HG03066 (cell line): Measurements from ENCODE around the gene PTPA.
A peak's percentile ranks its signal among the peaks of the same experiment; 100 is the strongest.

Experiments used
- ATAC-seq: cut with Tn5 transposase; IDR thresholded peaks from one replicate; pipeline ENCODE4 v1.9.1; 2021; ENCODE audit warnings: low read depth; ENCODE audit not compliant: unreplicated experiment

The PTPA gene

DNA sequence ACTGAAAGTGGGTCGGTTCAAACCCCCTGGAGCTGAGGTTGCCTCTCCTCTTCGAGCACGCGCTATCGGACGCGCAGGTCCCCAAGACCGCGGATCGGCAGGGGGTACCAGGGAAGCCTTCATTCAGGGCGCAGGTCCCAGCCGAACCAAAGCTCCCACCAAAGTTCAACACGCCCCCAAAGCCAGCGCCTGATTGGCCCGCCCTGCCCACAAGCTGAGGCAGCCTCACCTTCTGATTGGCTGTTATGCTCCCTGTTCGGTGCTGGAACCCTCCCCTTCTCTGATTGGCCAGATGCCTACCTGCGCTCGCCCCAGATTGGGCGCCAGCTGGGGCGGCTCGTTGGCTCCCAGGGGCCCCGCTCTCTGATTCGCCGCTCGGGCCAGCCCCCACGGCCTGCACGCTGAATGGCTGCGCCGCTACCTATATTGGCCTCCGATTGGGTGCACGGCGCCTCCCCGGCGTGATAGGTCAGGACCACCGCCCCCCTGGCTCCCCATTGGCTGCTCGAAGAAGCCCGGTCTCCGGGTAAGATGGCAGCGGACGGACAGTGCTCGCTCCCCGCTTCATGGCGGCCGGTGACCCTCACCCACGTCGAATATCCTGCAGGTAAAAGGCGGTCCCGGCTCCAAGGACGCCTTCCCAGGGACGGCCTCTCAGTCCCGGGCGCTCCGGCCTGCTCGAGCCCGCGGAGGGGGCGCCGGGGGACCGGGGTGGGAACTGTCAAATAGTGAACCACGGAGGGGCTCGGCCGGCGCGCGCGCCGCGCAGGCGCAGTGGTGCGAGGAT, 30.4 kb upstream of the PTPA start, which contains the start of gene DOLPP1:
DOLPP1 (plus strand) TSS at position 511 of the 787 bp plus-strand sequence; CDS start at position 532, 21 bp downstream.
- peak; percentile 91 for ATAC-seq

DNA sequence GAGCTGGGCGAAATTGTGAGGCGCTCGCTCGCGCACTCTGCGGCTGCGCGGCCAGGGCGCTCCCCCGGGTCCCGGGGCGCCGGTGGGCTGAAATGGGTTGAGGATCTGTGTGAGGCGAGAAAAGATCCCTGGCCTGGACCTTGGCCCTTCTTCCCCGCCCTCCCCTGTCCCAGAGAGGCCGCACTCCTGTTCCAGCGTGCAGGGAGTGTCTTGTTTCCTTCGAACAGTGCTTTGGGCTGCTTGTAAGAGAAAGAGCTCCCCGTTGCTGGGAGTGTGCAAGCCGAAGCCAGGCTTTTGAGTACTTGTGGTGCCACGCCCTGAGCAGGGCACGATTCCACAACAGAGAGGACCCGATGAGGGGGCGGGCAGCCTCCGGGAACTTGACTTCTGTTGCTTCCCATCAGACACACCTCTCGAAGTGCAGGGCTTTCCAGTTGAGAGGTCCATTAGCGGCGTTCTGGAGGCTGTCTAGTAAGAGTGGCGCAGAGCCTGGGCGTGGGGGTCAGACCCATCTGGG, 29.8 kb upstream of the PTPA start:
- no peak for ATAC-seq

DNA sequence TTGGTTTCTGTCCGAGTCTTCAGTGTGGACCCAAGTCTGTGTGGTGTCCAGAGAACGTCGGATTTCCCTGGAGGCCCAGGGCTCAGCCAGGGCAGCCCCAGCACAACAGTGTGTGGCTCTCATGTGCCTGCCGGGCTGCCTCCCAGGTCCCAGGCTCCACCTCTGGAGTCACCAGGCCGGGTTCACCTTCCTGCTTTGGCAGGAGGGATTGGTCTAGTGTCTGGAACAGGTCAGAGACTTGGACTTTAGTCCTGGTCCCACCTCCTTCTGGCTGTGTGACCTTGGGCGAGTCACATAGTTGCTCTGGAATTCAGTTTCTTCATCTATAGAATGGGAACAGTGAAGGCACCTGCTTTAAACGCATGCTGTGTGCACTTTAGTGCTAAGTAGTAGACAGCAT, 27.1 kb upstream of the PTPA start:
- no peak for ATAC-seq

DNA sequence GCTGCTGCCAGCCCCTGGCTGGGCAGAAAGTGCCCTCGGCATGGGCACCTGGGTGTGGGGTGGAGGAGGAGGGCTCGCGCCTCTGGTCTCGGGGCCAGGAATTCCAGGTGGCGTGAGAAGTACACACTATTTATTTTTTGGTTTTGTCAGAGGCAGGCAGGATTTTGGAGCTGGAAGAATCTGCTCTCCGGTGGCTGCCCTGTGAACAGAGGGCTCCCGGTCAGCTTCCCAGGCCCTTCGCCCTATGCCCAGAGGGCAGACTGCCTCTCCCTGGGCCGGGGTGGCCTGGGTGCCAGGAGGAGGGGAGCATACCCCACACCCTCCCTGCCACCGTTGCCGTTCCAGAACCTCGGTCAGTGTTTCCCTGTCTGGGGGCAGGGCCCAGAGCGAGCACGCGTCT, 22.0 kb upstream of the PTPA start:
- no peak for ATAC-seq

DNA sequence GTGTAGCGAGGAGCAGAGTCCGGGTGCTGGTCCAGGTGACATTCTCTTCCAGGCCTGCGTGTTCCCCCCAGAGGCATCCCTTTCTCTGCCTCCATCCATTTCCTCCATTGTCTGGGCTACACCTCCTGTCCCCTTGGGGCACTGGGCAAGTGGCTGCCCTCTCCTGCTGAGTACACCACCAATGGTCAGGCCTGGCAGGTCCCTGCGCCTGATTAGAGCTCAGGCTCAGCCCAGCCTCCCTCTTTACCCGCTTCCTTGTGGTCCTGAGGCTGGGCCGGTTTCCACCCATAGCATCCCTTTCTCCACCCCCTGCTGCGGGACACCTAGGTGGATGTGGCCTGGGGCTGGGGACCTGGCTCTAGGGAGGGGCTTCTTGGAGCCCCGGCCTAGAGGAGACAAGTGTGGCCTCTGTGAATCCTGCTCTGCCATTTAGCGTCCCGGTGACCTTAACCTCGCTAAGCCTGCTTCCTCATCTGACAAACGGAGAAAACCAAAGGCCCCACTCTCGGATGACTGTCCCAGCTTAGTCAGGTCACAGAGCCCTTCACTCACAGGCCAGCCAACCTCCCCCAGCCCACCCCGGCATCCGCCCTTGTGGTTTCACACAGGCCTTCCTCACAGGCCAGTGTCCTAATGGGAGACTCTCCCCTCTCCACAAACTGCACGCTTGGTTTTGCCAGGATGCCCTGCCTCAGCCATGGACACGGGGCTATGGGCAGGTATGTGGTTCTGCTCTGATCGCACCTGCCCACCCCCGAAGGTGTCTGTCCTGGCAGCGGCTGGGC, 17.4 kb upstream of the PTPA start:
- no peak for ATAC-seq

DNA sequence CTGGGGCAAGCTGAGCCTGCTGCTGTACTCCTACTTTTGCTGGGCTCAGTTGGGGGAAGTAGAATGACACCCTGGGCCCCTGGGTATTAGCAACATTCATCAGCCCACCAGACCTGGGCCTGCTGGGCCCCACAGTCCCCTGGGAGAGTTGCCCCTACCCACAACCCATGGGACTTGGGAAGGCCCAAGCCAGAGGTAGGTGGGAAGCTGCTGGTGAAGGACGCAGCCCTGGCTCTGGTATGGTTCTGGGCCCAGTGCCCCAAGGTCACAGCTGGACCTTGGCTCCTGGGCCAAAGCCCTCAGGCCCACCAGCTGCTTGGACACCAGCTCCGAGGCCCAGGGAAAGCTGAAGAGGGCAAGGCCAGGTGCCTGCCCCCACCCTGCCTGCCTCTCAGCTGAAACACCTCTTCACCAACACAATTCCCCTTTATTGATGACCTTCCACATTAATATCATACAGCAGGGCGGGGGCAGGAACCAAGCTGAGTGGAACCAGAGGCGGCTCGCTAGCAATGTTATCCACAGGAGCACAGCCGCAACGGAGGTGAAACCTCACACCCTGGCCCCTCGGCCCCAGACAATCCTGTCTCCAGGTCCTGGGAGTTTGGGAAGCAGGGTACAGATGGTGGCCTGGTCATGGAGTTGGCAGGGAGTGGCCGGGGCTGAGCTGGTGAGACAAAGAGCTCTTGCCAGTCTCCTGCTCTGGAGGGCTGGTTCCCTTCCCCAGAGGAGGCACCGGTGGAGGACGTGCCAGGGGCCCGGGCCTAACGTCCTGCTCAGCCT, 16.6 kb upstream of the PTPA start:
- no peak for ATAC-seq

DNA sequence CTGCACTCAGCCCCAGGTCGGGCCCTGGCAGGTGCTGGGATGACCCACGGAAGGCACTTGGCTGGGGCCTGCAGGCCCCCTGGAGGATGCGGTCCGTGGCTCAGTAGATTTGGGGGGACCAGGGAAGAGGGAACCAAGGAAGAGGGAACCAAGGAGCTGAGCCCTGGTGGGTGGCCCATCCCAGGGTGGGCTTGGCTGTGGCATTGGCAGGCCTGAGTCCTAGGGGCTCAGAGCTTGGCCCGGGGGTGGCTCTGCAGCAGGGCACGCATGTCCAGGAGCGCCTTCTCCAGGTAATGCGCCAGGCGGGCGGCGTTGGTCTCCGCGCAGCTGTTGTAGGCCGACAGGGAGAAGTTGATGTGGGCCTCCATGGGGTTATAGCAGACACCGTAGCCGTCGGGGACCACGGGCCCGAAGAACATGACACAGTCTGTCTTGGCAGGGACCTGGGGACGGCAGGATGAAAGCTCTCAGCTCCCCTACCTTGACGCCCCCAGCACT, 16.0 kb upstream of the PTPA start:
- no peak for ATAC-seq

DNA sequence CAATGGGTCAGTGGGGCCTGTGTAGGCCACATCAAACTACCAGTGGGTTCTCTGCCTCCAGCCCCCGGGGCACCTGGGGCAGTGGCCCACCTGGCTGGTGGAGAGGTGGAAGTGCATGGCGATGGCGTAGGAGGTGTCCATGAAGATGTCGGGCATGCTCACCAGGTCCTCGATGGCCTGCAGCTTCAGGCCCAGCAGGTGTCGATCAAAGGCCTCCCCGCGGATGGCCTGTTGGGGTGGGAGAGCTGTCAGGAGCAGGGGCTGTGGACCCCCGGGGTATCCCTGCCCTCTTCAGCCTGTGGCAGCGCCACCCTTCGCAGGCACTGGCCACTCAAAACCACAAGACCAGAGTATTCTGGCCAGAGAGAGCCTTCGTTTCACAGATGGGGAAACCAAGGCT, 15.3 kb upstream of the PTPA start:
- no peak for ATAC-seq

DNA sequence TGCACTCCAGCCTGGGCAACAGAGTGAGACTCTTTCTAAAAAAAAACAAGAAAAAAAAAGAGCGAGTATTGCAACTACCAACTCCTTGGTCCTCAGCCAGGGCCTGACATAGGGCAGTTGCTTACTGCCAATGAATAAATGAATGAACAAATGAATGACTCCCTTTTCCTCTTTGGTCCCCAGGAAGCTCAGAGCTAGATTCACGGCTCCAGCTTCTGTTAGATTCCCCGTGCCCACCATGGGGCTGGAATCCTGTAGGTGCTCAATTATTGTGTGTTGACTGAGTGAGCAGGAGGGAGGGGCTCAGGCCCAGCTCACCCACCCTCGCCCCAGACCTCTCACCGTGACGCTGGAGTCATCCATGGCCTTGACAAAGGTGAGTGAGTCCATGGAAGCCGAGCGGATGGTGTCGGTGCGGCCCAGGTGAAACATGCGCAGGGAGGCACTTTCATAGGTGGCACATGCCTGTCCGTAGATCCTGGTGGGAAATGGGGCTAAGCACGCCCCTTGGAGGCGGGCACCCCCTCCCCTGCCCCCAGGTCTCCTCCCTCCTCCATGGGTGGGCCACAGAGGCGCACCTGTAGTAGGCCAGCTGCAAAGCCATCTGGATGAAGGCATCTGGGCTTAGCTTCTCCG, 13.4 kb upstream of the PTPA start:
- no peak for ATAC-seq

DNA sequence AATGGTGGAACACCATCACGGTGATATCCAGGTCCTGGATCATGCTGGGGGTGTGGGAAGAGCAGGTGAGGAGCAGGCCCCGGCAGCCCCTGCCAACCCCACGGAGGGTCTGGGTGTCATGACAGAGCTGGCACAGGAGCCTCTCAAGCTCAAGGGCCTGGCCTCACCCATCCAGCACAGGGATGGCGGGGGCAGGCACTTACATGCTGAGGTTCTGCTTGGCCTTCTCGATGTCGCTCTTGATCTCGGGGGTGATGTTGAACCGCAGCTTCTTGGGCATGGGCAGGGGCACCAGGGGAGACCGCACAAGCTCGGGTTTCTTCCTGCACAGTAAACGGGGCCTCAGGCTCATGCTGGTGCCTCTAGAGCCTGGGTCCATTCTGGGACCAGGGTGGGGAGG, 12.9 kb upstream of the PTPA start:
- ATAC-seq = no peak

DNA sequence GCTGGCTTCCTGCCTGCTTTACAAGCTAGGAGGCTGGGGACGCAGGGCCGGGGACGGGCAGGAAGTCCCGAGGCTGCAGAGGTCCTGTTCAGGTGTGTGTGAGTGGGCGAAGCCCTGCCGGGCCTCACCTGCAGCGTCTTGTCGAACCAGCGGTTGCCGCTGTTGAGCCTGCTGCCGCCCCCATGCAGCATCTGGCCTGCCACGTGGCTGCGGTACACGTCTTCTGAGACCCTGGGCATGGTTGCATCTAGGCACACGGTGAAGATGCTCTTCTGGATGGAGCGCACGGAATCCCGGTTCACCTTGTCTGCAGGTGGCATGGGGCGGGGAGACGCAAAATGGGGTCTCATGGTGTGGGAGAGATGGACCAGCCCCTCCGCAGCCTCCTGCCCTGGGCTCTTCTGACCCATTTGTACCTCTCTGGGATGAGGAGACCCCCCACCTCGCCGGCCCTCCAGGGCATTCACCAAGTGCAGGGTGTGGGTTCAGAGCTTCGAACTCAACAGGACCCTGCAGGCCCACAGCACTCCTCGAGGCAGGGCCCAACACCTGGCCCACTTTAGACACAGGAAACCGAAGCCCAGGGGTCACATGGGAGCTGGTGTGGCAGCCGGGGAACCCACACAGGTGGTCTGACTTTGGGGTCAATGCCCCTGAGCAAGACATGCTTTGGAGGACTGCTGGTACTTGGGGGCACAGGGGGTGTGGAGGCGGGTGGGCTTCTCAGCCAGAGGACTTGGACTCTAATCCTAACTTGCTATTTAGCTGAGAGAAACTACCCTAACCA, 10.6 kb upstream of the PTPA start:
- no peak for ATAC-seq

DNA sequence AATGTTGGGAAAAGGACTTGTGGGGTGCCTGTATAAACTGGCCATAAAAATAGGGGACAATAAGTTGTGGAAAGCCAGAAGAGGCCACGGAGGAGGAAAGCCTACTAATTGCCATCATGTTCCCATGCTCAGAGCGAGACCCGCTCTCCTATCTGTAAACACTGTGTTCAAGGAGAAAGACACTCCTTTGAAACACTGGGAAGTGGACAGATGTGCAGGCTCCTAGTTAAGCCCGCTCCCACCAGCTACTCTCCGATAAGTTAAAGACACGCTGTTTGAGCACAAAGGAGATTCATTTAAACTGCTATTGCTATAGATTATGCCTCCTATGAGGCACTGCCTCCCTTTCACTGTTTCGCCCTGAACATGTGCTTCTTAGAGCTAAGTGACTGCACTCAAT, 9.9 kb upstream of the PTPA start:
- no peak for ATAC-seq

DNA sequence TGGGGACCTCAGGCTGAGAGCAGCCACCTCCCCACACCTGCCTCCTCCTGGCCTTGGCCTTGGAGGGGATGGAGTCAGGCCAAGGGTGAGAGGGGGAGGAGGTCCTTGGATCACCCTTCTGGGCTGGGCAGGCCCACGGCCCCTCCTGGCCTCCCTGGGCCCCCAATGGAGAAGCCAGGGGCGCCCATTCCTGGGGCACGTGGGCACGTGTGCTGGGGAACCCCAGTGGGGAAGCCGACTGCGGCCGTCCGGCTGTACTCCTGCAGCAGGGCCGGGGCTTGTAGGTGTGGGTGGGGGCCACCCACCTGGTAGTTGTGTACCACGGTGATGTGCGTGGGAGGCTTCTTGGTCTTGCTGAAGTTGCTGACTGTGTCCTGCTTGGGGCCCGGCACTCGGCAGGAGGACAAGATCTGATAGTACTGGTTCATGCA, 9.1 kb upstream of the PTPA start:
- ATAC-seq = no peak

DNA sequence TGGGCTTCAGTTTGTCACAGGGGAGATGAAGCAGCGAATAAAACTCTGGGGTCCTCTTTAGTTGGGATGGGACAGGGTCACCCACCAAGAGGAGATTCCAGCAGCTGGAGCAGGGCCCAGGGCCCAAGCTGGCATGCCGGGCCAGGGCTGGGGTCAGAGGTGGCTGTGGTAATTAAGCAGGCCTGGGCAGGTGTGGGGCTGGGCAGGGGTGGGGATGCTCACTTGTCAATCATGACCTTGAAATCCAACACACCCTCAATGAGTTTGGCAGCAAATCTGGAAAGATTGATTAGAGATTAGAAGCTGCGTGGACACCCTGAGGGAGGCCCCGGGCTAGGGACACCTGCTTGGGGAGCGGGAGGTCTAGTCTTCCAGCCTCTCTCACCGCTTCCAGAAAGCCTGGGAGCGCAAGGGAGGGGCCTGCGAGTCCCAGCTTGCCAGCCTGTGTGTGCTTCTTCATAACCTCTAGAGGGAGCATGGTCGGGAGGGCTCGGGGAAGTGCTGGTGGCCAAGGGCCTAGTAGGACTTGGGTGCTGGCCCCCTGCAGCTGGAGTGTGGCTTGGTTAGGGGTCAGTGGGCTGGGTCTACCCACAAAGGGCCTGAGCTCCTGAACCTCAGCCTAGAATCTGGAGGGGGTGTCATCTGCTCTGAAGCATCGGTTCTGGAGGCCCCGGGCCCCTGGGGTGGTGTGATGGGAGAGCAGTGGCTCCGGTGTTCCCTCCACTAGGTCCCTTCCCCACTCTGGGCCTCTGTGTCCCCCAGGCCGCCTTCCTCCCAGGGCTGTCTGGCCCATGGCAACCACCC, 8.2 kb upstream of the PTPA start:
- ATAC-seq = no peak

DNA sequence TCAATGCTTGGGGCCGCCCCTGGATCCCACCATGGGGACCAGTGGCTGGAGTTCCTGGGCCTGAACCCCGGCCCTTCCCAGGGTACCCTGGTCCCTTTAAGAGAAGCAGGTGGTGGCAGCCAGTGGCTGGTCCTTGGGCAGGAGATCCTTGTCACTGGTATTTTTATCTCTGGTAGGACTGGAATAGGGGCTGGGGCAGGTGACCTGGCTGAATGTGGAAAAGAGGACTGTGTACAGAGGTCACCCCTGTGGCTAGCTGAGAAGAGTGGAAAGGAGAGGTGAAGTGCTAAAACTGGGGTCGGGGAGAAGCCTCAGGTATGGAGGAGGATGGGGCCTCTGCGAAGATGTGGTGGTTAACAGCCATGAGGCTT, 7.6 kb upstream of the PTPA start:
- no peak for ATAC-seq

DNA sequence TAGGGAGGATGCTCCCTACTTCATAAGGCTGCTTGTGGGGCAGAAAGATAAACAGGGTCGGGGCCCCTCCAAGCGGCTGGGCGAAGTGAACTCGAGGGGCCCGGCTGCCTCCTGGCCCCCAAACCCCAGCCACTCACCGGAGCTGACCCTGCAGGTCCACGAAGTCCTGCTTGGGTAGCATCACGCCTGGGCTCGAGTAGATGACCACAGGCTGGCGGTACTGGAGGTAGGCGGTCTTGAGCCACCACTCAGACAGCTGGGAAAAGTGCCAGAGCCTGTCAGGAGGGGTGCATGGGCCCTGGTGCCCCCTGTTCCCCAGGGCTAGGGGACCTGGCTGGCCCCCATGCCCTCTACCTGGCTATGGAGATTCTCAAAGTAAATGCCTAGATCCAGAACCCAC, 7.2 kb upstream of the PTPA start:
- no peak for ATAC-seq

DNA sequence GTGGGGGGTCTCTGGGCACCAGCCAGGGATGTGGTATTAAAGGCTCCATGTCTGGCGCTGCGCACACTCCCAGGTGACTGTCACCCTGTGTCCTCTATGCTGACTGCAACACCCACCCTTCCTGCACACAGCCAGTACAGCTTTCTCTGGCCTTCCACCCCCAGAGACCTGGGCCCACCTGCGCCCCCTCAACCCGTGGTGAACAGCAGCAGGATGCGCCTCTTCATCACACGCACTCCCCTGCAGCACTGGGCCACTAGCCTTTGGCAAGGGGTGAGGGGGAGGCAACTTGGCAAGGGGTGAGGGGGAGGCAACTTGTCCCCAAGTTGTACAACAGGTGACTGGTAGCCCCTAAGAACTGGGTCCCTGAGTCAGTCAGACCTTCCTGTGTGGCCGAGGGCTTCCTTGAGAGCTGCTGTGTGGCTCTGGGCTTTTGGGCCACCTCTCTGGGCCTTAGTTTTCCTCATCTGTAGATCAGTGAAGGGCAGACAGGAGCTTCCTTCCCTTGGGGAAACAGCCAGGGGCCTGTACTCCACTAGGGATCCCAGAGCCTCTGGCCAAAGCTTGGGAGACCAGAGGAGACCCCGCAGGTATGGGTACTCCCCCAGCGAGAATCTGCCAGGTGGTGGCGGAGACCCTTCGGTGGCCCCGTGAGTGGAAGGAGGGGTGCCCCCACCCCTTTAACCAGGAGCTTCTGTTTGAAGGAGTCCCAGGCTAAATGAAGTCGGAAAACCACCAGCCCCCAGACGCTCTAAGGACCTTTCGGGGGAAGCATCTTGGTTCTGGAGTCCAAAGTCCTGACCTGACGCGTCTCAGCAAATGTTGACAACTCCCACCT, 5.1 kb upstream of the PTPA start:
- ATAC-seq = no peak

DNA sequence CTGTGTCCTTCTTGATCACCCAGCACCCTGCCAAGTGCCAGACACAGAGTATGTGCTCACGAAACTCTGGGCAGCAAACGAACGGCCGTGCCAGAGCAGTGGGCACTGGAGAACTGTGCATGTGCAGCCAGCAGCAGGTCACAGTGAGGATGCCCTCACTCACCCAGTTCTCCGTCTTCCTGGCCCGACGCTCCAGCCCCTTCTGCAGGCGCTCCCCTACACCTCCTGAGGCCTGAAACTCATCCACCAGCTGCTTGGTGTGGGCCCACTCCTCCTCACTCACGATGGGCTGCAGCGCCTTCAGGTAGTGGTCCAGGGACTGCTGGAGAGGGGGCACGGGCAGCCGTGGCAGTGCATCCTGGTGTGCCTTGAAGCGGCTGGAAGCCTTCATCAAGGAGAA, 3.6 kb upstream of the PTPA start:
- ATAC-seq = no peak
